ENCODE results near the gene MME.
A peak's percentile ranks its signal among the peaks of the same experiment; 100 is the strongest.

MME gene

GRCh38 chr3:155065537-155065936 is 14.6 kb upstream of the MME start:
- in situ Hi-C loops (cut with HindIII; ENCODE audit: low sequenced_read_pairs), result no loop called here
- no peak for TF ChIP-seq CTCF (IDR thresholded peaks at IDR 0.05; ENCODE audit: low read depth, low read length, missing control alignments)
- H3K4me3 ChIP-seq (ENCODE audit: low read depth, low read length), result no peak overlapping the region
- DNase-seq (ENCODE audit: low read depth), result no peak

GRCh38 chr3:155069729-155070128 is 10.4 kb upstream of the MME start:
- DNase-seq (ENCODE audit: low read depth), result no peak
- in situ Hi-C loops (cut with HindIII; ENCODE audit: low sequenced_read_pairs), result no loop called here
- no peak for TF ChIP-seq CTCF (IDR thresholded peaks at IDR 0.05; ENCODE audit: low read depth, low read length, missing control alignments)
- no peak overlapping the region for H3K4me3 ChIP-seq (ENCODE audit: low read depth, low read length)

GRCh38 chr3:155070316-155070715 is 9.8 kb upstream of the MME start:
- no peak for TF ChIP-seq CTCF (IDR thresholded peaks at IDR 0.05; ENCODE audit: low read depth, low read length, missing control alignments)
- H3K4me3 ChIP-seq (ENCODE audit: low read depth, low read length), result no peak overlapping the region
- in situ Hi-C loops (cut with HindIII; ENCODE audit: low sequenced_read_pairs), result no loop called here
- no peak for DNase-seq (ENCODE audit: low read depth)

- peak; percentile 84 for DNase-seq (ENCODE audit: low read depth)
- H3K4me3 ChIP-seq (ENCODE audit: low read depth, low read length), result no peak overlapping the region
- in situ Hi-C loops (cut with HindIII; ENCODE audit: low sequenced_read_pairs), result no loop called here
- no peak for TF ChIP-seq CTCF (IDR thresholded peaks at IDR 0.05; ENCODE audit: low read depth, low read length, missing control alignments)
These were observed 9.2 kb upstream of the MME start for GRCh38 chr3:155070932-155071387.

- in situ Hi-C loops (cut with HindIII; ENCODE audit: low sequenced_read_pairs), result no loop called here
- H3K4me3 ChIP-seq (ENCODE audit: low read depth, low read length), result no peak overlapping the region
- no peak for DNase-seq (ENCODE audit: low read depth)
- TF ChIP-seq CTCF (IDR thresholded peaks at IDR 0.05; ENCODE audit: low read depth, low read length, missing control alignments), result no peak
These were observed 4.9 kb upstream of the MME start for GRCh38 chr3:155075200-155075599.

- no peak for DNase-seq (ENCODE audit: low read depth)
- TF ChIP-seq CTCF (IDR thresholded peaks at IDR 0.05; ENCODE audit: low read depth, low read length, missing control alignments), result no peak
- H3K4me3 ChIP-seq (ENCODE audit: low read depth, low read length), result no peak overlapping the region
- in situ Hi-C loops (cut with HindIII; ENCODE audit: low sequenced_read_pairs), result no loop called here
These were observed 3.2 kb upstream of the MME start for GRCh38 chr3:155076888-155077287.

All from astrocyte of the cerebellum (primary cell).